H9 (cell line): ENCODE results near the gene MXI1. TPM values are rescaled to one million over a fixed set of nuclear protein-coding genes. Genes with fewer than 3 reads are reported as not detected.
"Not testable (repeated sequence)": the region's sequence is repeated elsewhere in the genome, so short reads cannot be mapped to it uniquely, and the experiment has no call there.

Source experiments
- DNase-seq: peaks from one replicate; pipeline ENCODE4 v3.0.0-alpha.2; 2017
- H2AFZ ChIP-seq: one replicate; pipeline ENCODE4 v1.6.1; 2013; ENCODE audit warnings: mild to moderate bottlenecking, low read length, control low read depth, moderate library complexity
- H2AK5ac ChIP-seq: 2 replicates; pipeline ENCODE4 v1.6.1; 2013; ENCODE audit warnings: low read length, control low read depth, mixed read lengths; ENCODE audit not compliant: insufficient read length
- H2BK120ac ChIP-seq: one replicate; pipeline ENCODE4 v1.6.1; 2013; ENCODE audit warnings: low read depth, mild to moderate bottlenecking, low read length, control low read depth, inconsistent platforms; ENCODE audit not compliant: poor library complexity, severe bottlenecking
- H2BK12ac ChIP-seq: 2 replicates; pipeline ENCODE4 v1.6.1; 2013; ENCODE audit warnings: low read length, control low read depth, mixed read lengths, low read depth; ENCODE audit not compliant: insufficient read length
- H2BK15ac ChIP-seq: 2 replicates; pipeline ENCODE4 v1.6.1; 2013; ENCODE audit warnings: low read depth, low read length, control low read depth
- H2BK20ac ChIP-seq: one replicate; pipeline ENCODE4 v1.6.1; 2013; ENCODE audit warnings: low read depth, mild to moderate bottlenecking, low read length, control low read depth, inconsistent platforms; ENCODE audit not compliant: poor library complexity, severe bottlenecking
- H2BK5ac ChIP-seq: 2 replicates; pipeline ENCODE4 v1.6.1; 2013; ENCODE audit warnings: low read length, control low read depth, mixed read lengths; ENCODE audit not compliant: insufficient read length
- H3K14ac ChIP-seq: 2 replicates; pipeline ENCODE4 v1.6.1; 2013; ENCODE audit warnings: low read length, control low read depth; ENCODE audit not compliant: insufficient read depth
- H3K18ac ChIP-seq: 2 replicates; pipeline ENCODE4 v1.6.1; 2013; ENCODE audit warnings: low read depth, mild to moderate bottlenecking, mixed read lengths, low read length, control low read depth; ENCODE audit not compliant: insufficient read length
- H3K23ac ChIP-seq: 2 replicates; pipeline ENCODE4 v1.6.1; 2013; ENCODE audit warnings: low read length, control low read depth, mixed read lengths, low read depth; ENCODE audit not compliant: insufficient read length
- H3K23me2 ChIP-seq: 2 replicates; pipeline ENCODE4 v1.6.1; 2013; ENCODE audit warnings: low read depth, mild to moderate bottlenecking, mixed read lengths, low read length, control low read depth; ENCODE audit not compliant: insufficient read length, poor library complexity, severe bottlenecking
- H3K27ac ChIP-seq: 2 replicates; pipeline ENCODE4 v1.5.1; 2013; ENCODE audit warnings: low read length, control low read depth, mixed read lengths, low read depth; ENCODE audit not compliant: insufficient read length
- H3K27me3 ChIP-seq: 2 replicates; pipeline ENCODE4 v1.6.1; 2013; ENCODE audit warnings: low read length, control low read depth, inconsistent platforms; ENCODE audit not compliant: insufficient read depth
- H3K4ac ChIP-seq: 2 replicates; pipeline ENCODE4 v1.6.1; 2013; ENCODE audit warnings: low read depth, mild to moderate bottlenecking, control low read depth, inconsistent platforms, low read length, moderate library complexity
- H3K4me1 ChIP-seq: 2 replicates; pipeline ENCODE4 v1.6.1; 2013; ENCODE audit warnings: low read length, control low read depth, inconsistent platforms; ENCODE audit not compliant: insufficient read depth
- H3K4me2 ChIP-seq: 2 replicates; pipeline ENCODE4 v1.6.1; 2013; ENCODE audit warnings: low read length, control low read depth, mixed read lengths; ENCODE audit not compliant: insufficient read length, insufficient read depth
- H3K56ac ChIP-seq: 2 replicates; pipeline ENCODE4 v1.6.1; 2013; ENCODE audit warnings: low read depth, mild to moderate bottlenecking, mixed read lengths, low read length, control low read depth; ENCODE audit not compliant: insufficient read length
- H3K79me1 ChIP-seq: 2 replicates; pipeline ENCODE4 v1.6.1; 2013; ENCODE audit warnings: low read depth, mild to moderate bottlenecking, moderate library complexity, low read length, control low read depth, inconsistent platforms; ENCODE audit not compliant: insufficient read depth, poor library complexity, severe bottlenecking
- H3K79me2 ChIP-seq: 2 replicates; pipeline ENCODE4 v1.6.1; 2013; ENCODE audit warnings: low read length, control low read depth, inconsistent platforms; ENCODE audit not compliant: insufficient read depth
- H3K9ac ChIP-seq: 2 replicates; pipeline ENCODE4 v1.6.1; 2013; ENCODE audit warnings: low read length, control low read depth, mixed read lengths; ENCODE audit not compliant: insufficient read length; ENCODE audit errors: extremely low read depth
- H3K9me3 ChIP-seq: one replicate; pipeline ENCODE4 v1.6.1; 2013; ENCODE audit warnings: low read depth, low read length, inconsistent platforms; ENCODE audit not compliant: control insufficient read depth
- H3T11ph ChIP-seq: one replicate; pipeline ENCODE4 v1.6.1; 2013; ENCODE audit warnings: mild to moderate bottlenecking, low read length, control low read depth, inconsistent platforms
- H4K20me1 ChIP-seq: one replicate; pipeline ENCODE4 v1.6.1; 2013; ENCODE audit not compliant: control insufficient read depth, insufficient read length, insufficient read depth
- H4K5ac ChIP-seq: 2 replicates; pipeline ENCODE4 v1.6.1; 2013; ENCODE audit warnings: low read depth, mild to moderate bottlenecking, mixed read lengths, low read length, control low read depth; ENCODE audit not compliant: insufficient read length
- H4K8ac ChIP-seq: replicated peaks from 2 replicates; pipeline ENCODE4 v1.6.1; 2013; ENCODE audit warnings: low read length, control low read depth, mixed read lengths, low read depth; ENCODE audit not compliant: insufficient read length
- H4K91ac ChIP-seq: 2 replicates; pipeline ENCODE4 v1.6.1; 2013; ENCODE audit warnings: low read depth, mild to moderate bottlenecking, moderate library complexity, mixed read lengths, low read length, control low read depth; ENCODE audit not compliant: insufficient read length
- H3K27ac Mint-ChIP-seq, 3 experiments: 2 replicates in 2 of 3; 3 replicates in 1 of 3; pipeline ENCODE4 v1.8.0; 2020 to 2021; ENCODE audit warnings: mixed read lengths in 3 of 3, mild to moderate bottlenecking in 1 of 3, moderate library complexity in 1 of 3
- H3K27me3 Mint-ChIP-seq: 2 replicates; pipeline ENCODE4 v1.8.0; 2021; ENCODE audit warnings: low read depth, mild to moderate bottlenecking, moderate library complexity, mixed read lengths
- H3K36me3 Mint-ChIP-seq, 3 experiments: 2 replicates in 2 of 3; 3 replicates in 1 of 3; pipeline ENCODE4 v1.8.0; 2020 to 2021; ENCODE audit warnings: low read depth in 3 of 3, mixed read lengths in 3 of 3; ENCODE audit not compliant: insufficient read depth in 1 of 3
- H3K4me1 Mint-ChIP-seq, 2 experiments: 2 replicates each; pipeline ENCODE4 v1.8.0; 2020; ENCODE audit warnings: mixed read lengths in 2 of 2
- H3K4me3 Mint-ChIP-seq, 2 experiments: 2 replicates in 1 of 2; 3 replicates in 1 of 2; pipeline ENCODE4 v1.8.0; 2020 to 2021; ENCODE audit warnings: mild to moderate bottlenecking in 2 of 2, mixed read lengths in 2 of 2, moderate library complexity in 1 of 2
- H3K9me3 Mint-ChIP-seq, 2 experiments: 2 replicates in 1 of 2; 3 replicates in 1 of 2; pipeline ENCODE4 v1.8.0; 2020; ENCODE audit warnings: mild to moderate bottlenecking in 2 of 2, mixed read lengths in 2 of 2, moderate library complexity in 1 of 2
- CTCF ChIP-seq: fragments of 200-600 bp; sonication (generic); conservative IDR thresholded peaks from 3 replicates; pipeline ENCODE4 v1.8.0; 2021; ENCODE audit warnings: antibody characterized with exemption, mild to moderate bottlenecking
- WGBS: extraction: QIAGEN DNeasy Blood & Tissue Kit; methylation state at CpG from one replicate; pipeline ENCODE4 v1.1.7; 2013; ENCODE audit warnings: missing lambda C conversion rate, low lambda C conversion rate, mixed read lengths; ENCODE audit not compliant: insufficient read length; ENCODE audit errors: extremely low coverage; 5-methylcytosine and 5-hydroxymethylcytosine counted together
- total RNA-seq: library from RNA; stranded (reverse); gene quantifications from 2 replicates; pipeline ENCODE4 v1.2.1, GENCODE V29; 2021

Gene MXI1
- total RNA-seq, 1 experiment from 2014 or later, result 5.6 TPM

GRCh38 chr10:110269374-110270318, 62.2 kb downstream of the MXI1 start:
- no CpG with 5 or more reads among the region's 4 CpGs for WGBS
- H3K27me3 Mint-ChIP-seq, result no peaks in the 10 kb centered on the region; the same call in 1 of the 2 replicates
- Histone ChIP-seq H4K8ac (no peak overlapping the region), H3K79me2 (no peaks in the 10 kb centered on the region), H2AK5ac (no peak overlapping the region), H3K23me2 (no peaks in the 10 kb centered on the region), H3K79me1 (no peaks in the 10 kb centered on the region), H3K4me2 (no peak overlapping the region), H3K4ac (no peak overlapping the region), H3T11ph (no peak overlapping the region), H3K23ac (no peak overlapping the region), H3K27me3 (no peaks in the 10 kb centered on the region), H4K20me1 (no peaks in the 10 kb centered on the region), H2BK5ac (no peak overlapping the region), H3K9me3 (no peaks in the 10 kb centered on the region), H2BK15ac (no peak overlapping the region), H4K91ac (no peak overlapping the region), H2BK120ac (no peak overlapping the region), H2BK20ac (no peak overlapping the region), H3K56ac (no peak overlapping the region), H3K14ac (no peak overlapping the region), H3K4me1 (no peaks in the 10 kb centered on the region), H2BK12ac (no peak overlapping the region), H3K9ac (no peak overlapping the region), H4K5ac (no peak overlapping the region), H3K18ac (no peak overlapping the region), H3K27ac (no peak overlapping the region), H2AFZ (no peak overlapping the region)
- peaks cover 11 to 12% of the 10 kb centered on the region in 2 experiments for H3K4me1 Mint-ChIP-seq
- no peaks in the 10 kb centered on the region for H3K9me3 Mint-ChIP-seq
- H3K4me3 Mint-ChIP-seq, result no peak overlapping the region
- DNase-seq, result no peak
- no peak overlapping the region for H3K27ac Mint-ChIP-seq
- H3K36me3 Mint-ChIP-seq, result no peaks in the 10 kb centered on the region
- no peak for TF ChIP-seq CTCF

GRCh38 chr10:110272995-110273394, 65.6 kb downstream of the MXI1 start:
- Mint-ChIP-seq H3K4me1 (peaks cover 11 to 12% of the 10 kb centered on the region in 2 experiments), H3K27ac (peak overlapping the region in 1 of 3 experiments; percentile 12; a peak in 1 of 7 replicates)
- not testable (repeated sequence) for H2BK5ac ChIP-seq, H3K9me3 ChIP-seq, H3K27me3 Mint-ChIP-seq, H2AFZ ChIP-seq, H3K9ac ChIP-seq, H2BK20ac ChIP-seq, H3K14ac ChIP-seq, H3K9me3 Mint-ChIP-seq, DNase-seq, H3K56ac ChIP-seq, H2BK15ac ChIP-seq, H3K23ac ChIP-seq, H4K5ac ChIP-seq, H2BK120ac ChIP-seq, H4K8ac ChIP-seq, H4K20me1 ChIP-seq, H3K79me1 ChIP-seq, H3K27me3 ChIP-seq, H4K91ac ChIP-seq, H3K4ac ChIP-seq, H3K27ac ChIP-seq, H3K18ac ChIP-seq, H3K23me2 ChIP-seq, H3T11ph ChIP-seq, H2BK12ac ChIP-seq, H3K4me1 ChIP-seq, H3K4me3 Mint-ChIP-seq, H2AK5ac ChIP-seq, H3K4me2 ChIP-seq, H3K36me3 Mint-ChIP-seq, H3K79me2 ChIP-seq
- WGBS, result no CpG with 5 or more reads among the region's 15 CpGs
